ENCODE data around the gene ASIC3.

The ASIC3 gene

GRCh38 chr7:151064993-151065392, 16.7 kb downstream of the ASIC3 start:
- Histone ChIP-seq H3K4me1 (ENCODE audit: control insufficient read depth, insufficient read depth, low read length) (peaks cover 11% of the 10 kb centered on the region), H3K27me3 (ENCODE audit: control insufficient read depth, insufficient read depth, low read length) (no peaks in the 10 kb centered on the region), H3K9ac (ENCODE audit: low read length) (no peak overlapping the region), H3K4me3 (ENCODE audit: low read length) (no peak overlapping the region), H3K36me3 (ENCODE audit: control insufficient read depth, insufficient read depth, low read length) (peaks cover 38% of the 10 kb centered on the region), H3K27ac (ENCODE audit: low read depth, low read length) (no peak overlapping the region)

GRCh38 chr7:151065516-151065915, 17.2 kb downstream of the ASIC3 start:
- Histone ChIP-seq H3K4me3 (ENCODE audit: low read length) (no peak overlapping the region), H3K27me3 (ENCODE audit: control insufficient read depth, insufficient read depth, low read length) (no peaks in the 10 kb centered on the region), H3K4me1 (ENCODE audit: control insufficient read depth, insufficient read depth, low read length) (peaks cover 11% of the 10 kb centered on the region), H3K27ac (ENCODE audit: low read depth, low read length) (no peak overlapping the region), H3K36me3 (ENCODE audit: control insufficient read depth, insufficient read depth, low read length) (peaks cover 43% of the 10 kb centered on the region), H3K9ac (ENCODE audit: low read length) (no peak overlapping the region)

DNA sequence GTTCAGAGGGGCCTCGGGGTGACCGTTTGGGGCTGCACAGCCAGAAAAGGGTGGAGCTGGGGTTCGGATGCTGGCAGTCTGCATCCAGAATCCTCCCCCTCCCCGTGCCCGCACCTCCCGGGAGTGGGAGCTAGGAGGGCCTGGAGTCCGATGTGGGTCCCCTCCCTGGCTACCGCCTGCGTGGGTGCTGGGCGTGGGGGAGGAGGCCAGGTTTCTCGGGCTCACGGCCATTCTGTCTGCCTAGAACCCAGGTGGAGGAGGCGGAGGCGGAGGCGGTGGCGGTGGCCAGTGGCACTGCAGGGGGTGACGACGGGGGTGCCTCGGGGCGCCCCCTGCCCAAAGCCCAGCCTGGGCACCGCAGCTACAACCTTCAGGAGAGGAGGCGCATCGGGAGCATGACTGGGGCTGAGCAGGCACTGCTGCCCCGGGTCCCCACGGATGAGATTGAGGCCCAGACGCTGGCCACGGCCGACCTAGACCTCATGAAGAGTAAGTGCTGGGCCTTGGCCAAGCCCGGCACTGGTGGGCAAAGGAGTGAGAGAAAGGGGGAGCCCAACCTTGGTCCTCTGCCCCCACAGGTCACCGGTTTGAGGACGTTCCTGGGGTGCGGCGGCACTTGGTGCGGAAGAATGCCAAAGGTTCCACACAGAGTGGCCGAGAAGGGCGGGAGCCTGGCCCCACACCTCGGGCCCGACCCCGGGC, 18.1 kb downstream of the ASIC3 start:
- Histone ChIP-seq H3K27ac (ENCODE audit: low read depth, low read length) (no peak overlapping the region), H3K4me3 (ENCODE audit: low read length) (no peak overlapping the region), H3K36me3 (ENCODE audit: control insufficient read depth, insufficient read depth, low read length) (peaks cover 51% of the 10 kb centered on the region), H3K27me3 (ENCODE audit: control insufficient read depth, insufficient read depth, low read length) (no peaks in the 10 kb centered on the region), H3K9ac (ENCODE audit: low read length) (no peak overlapping the region), H3K4me1 (ENCODE audit: control insufficient read depth, insufficient read depth, low read length) (peaks cover 8% of the 10 kb centered on the region)

DNA sequence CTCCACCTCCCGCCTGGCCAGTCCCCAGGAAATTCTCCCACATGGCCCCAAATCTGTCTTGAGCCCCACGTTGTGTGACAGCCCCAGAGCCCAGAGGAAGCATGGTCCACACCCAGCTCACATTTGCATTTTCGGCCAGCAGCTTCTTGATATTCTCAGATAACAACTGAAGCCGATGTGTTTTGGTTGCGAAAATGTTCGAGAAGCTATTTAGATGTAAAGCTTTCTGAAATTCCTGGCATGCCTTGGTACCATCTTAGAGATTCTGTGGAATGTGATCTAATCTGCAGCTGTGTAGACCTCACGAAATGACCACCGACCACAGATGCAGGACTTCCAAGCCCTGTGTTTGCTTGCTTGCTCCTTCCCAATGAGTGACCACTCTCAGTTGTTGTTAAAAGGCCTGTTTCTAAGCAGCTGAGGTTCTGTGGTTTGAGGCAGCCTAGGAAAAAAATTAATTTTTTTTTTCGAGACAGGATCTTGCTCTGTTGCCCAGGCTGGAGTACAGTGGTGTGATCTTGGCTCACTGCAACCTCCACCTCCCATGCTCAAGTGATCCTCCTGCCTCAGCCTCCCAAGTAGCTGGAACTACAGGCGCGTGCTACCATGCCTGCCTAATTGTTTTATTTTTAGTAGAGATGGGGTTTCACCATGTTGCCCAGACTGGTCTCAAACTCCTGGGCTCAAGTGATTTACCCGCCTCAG, 19.9 kb downstream of the ASIC3 start:
- Histone ChIP-seq H3K4me1 (ENCODE audit: control insufficient read depth, insufficient read depth, low read length) (peaks cover 3% of the 10 kb centered on the region), H3K9ac (ENCODE audit: low read length) (no peak overlapping the region), H3K27me3 (ENCODE audit: control insufficient read depth, insufficient read depth, low read length) (no peaks in the 10 kb centered on the region), H3K36me3 (ENCODE audit: control insufficient read depth, insufficient read depth, low read length) (peaks cover 56% of the 10 kb centered on the region), H3K4me3 (ENCODE audit: low read length) (no peak overlapping the region), H3K27ac (ENCODE audit: low read depth, low read length) (no peak overlapping the region)

DNA sequence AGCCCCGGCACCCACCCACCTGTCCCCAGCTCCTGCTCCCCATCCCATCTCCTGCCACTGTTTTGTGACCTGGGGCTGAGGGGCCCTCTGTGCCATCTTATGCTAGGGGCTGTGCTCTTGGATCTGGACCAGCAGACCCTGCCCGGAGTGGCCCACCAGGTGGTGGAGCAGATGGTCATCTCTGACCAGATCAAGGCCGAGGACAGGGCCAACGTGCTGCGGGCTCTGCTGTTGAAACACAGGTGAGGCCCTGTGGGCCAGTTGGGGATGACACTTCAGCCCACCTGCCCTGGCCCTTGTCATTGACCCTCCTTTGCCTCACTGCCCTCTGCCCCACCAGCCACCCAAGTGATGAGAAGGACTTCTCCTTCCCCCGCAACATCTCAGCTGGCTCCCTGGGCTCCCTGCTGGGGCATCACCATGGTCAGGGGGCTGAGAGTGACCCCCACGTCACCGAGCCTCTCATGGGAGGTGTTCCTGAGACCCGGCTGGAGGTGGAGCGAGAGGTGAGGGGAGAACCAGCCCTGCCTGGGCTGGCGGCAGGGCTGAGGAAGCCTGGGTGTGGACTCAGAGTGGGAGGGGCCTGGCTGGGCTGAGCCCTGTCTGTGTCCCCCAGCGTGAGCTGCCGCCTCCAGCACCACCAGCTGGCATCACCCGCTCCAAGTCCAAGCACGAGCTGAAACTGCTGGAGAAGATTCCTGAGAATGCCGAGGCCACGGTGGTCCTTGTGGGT, 21.7 kb downstream of the ASIC3 start:
- Histone ChIP-seq H3K4me3 (ENCODE audit: low read length) (no peak overlapping the region), H3K9ac (ENCODE audit: low read length) (no peak overlapping the region), H3K36me3 (ENCODE audit: control insufficient read depth, insufficient read depth, low read length) (peaks cover 58% of the 10 kb centered on the region), H3K4me1 (ENCODE audit: control insufficient read depth, insufficient read depth, low read length) (no peaks in the 10 kb centered on the region), H3K27me3 (ENCODE audit: control insufficient read depth, insufficient read depth, low read length) (no peaks in the 10 kb centered on the region), H3K27ac (ENCODE audit: low read depth, low read length) (no peak overlapping the region)

DNA sequence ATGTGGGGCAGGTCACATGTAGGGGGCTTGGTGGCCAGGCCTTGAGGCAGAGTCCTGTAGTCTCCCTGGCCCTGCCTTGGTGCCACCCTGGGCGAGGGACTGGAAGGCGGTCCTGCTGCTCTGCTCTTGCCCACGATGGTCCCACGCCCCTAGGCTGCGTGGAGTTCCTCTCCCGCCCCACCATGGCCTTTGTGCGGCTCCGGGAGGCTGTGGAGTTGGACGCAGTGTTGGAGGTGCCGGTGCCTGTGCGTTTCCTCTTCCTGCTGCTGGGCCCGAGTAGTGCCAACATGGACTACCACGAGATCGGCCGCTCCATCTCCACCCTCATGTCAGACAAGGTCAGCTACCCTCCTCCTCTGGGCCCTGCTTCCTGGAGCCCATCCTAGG, 22.2 kb downstream of the ASIC3 start:
- no peak overlapping the region for H3K4me3 ChIP-seq (ENCODE audit: low read length)
- H3K27ac ChIP-seq (ENCODE audit: low read depth, low read length), result no peak overlapping the region
- no peak overlapping the region for H3K9ac ChIP-seq (ENCODE audit: low read length)
- H3K4me1 ChIP-seq (ENCODE audit: control insufficient read depth, insufficient read depth, low read length), result no peaks in the 10 kb centered on the region
- no peaks in the 10 kb centered on the region for H3K27me3 ChIP-seq (ENCODE audit: control insufficient read depth, insufficient read depth, low read length)
- H3K36me3 ChIP-seq (ENCODE audit: control insufficient read depth, insufficient read depth, low read length), result peaks cover 57% of the 10 kb centered on the region

GRCh38 chr7:151071032-151071866, 22.9 kb downstream of the ASIC3 start:
- Histone ChIP-seq H3K27me3 (ENCODE audit: control insufficient read depth, insufficient read depth, low read length) (no peaks in the 10 kb centered on the region), H3K36me3 (ENCODE audit: control insufficient read depth, insufficient read depth, low read length) (peaks cover 62% of the 10 kb centered on the region), H3K9ac (ENCODE audit: low read length) (no peak overlapping the region), H3K4me3 (ENCODE audit: low read length) (no peak overlapping the region), H3K27ac (ENCODE audit: low read depth, low read length) (no peak overlapping the region), H3K4me1 (ENCODE audit: control insufficient read depth, insufficient read depth, low read length) (no peaks in the 10 kb centered on the region)

GRCh38 chr7:151073990-151074389, 25.7 kb downstream of the ASIC3 start:
- H3K4me3 ChIP-seq (ENCODE audit: low read length), result no peak overlapping the region
- no peaks in the 10 kb centered on the region for H3K4me1 ChIP-seq (ENCODE audit: control insufficient read depth, insufficient read depth, low read length)
- no peak overlapping the region for H3K9ac ChIP-seq (ENCODE audit: low read length)
- no peaks in the 10 kb centered on the region for H3K27me3 ChIP-seq (ENCODE audit: control insufficient read depth, insufficient read depth, low read length)
- peaks cover 44% of the 10 kb centered on the region for H3K36me3 ChIP-seq (ENCODE audit: control insufficient read depth, insufficient read depth, low read length)
- no peak overlapping the region for H3K27ac ChIP-seq (ENCODE audit: low read depth, low read length)

- H3K27me3 ChIP-seq (ENCODE audit: control insufficient read depth, insufficient read depth, low read length), result no peaks in the 10 kb centered on the region
- H3K4me1 ChIP-seq (ENCODE audit: control insufficient read depth, insufficient read depth, low read length), result peaks cover 7% of the 10 kb centered on the region
- peaks cover 40% of the 10 kb centered on the region for H3K36me3 ChIP-seq (ENCODE audit: control insufficient read depth, insufficient read depth, low read length)
- no peak overlapping the region for H3K27ac ChIP-seq (ENCODE audit: low read depth, low read length)
- H3K4me3 ChIP-seq (ENCODE audit: low read length), result no peak overlapping the region
- no peak overlapping the region for H3K9ac ChIP-seq (ENCODE audit: low read length)
Measured at GRCh38 chr7:151074817-151075661, 26.7 kb downstream of the ASIC3 start.

DNA sequence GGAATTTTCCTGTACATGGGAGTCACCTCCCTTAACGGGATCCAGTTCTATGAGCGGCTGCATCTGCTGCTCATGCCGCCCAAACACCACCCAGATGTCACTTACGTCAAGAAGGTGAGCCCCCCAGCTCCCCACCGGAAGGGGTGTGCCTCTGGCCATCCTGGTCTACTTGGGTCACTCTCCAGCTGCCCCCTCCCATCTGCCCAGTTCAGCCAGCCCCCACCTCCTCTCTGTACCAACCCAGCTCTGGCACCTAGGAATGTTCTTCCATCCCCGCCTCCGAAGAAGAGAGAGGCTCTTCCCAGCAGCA, 27.3 kb downstream of the ASIC3 start:
- Histone ChIP-seq H3K36me3 (ENCODE audit: control insufficient read depth, insufficient read depth, low read length) (peaks cover 35% of the 10 kb centered on the region), H3K4me1 (ENCODE audit: control insufficient read depth, insufficient read depth, low read length) (peaks cover 7% of the 10 kb centered on the region)

DNA sequence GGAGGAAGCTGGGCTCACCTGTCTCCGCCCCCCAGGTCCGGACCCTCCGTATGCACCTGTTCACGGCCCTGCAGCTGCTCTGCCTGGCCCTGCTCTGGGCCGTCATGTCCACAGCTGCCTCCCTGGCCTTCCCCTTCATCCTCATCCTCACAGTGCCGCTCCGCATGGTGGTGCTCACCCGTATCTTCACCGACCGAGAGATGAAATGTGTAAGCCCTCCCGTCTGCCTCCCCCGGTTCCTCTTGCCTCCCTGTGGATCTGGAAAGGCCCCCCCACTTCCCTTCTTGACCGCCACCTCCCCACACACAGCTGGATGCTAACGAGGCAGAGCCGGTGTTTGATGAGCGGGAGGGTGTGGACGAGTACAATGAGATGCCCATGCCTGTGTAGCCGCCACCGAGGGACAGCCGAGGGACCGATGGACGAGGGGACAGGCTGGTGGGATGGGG, 27.7 kb downstream of the ASIC3 start:
- Histone ChIP-seq H3K9ac (ENCODE audit: low read length) (no peak overlapping the region), H3K27ac (ENCODE audit: low read depth, low read length) (no peak overlapping the region), H3K4me1 (ENCODE audit: control insufficient read depth, insufficient read depth, low read length) (peaks cover 10% of the 10 kb centered on the region), H3K27me3 (ENCODE audit: control insufficient read depth, insufficient read depth, low read length) (no peaks in the 10 kb centered on the region), H3K36me3 (ENCODE audit: control insufficient read depth, insufficient read depth, low read length) (peaks cover 31% of the 10 kb centered on the region), H3K4me3 (ENCODE audit: low read length) (no peak overlapping the region)

More for the DNA sequence above, 27.3 kb downstream of the ASIC3 start:
- H3K4me3 ChIP-seq (ENCODE audit: low read length), result no peak overlapping the region
- H3K9ac ChIP-seq (ENCODE audit: low read length), result no peak overlapping the region
- no peak overlapping the region for H3K27ac ChIP-seq (ENCODE audit: low read depth, low read length)
- H3K27me3 ChIP-seq (ENCODE audit: control insufficient read depth, insufficient read depth, low read length), result no peaks in the 10 kb centered on the region

All from rectal smooth muscle tissue (tissue), 1 donor.